ENCODE data around the gene ARIH2. TPM values are rescaled to one million over a fixed set of nuclear protein-coding genes. Genes with fewer than 3 reads are reported as not detected.
A peak's percentile ranks its signal among the peaks of the same experiment; 100 is the strongest.

Gene ARIH2
- total RNA-seq, 1 experiment from 2014 or later: 122 TPM

DNA sequence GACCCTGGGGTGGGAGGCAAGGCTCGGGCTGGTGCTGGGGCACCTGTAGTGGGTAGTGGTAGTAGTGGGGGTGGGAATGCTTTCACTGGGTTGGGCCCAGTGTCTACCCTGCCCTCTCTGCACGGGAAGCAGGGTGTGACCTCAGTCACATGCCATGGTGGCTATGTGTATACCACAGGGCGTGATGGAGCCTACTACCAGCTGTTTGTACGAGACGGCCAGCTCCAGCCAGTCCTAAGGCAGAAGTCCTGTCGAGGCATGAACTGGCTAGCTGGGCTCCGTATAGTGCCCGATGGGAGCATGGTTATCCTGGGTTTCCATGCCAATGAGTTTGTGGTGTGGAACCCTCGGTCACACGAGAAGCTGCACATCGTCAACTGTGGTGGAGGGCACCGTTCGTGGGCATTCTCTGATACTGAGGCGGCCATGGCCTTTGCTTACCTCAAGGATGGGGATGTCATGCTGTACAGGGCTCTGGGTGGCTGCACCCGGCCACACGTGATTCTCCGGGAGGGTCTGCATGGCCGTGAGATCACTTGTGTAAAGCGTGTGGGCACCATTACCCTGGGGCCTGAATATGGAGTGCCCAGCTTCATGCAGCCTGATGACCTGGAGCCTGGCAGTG, 94.6 kb downstream of the ARIH2 start:
- Mint-ChIP-seq H3K27me3 (ENCODE audit: low read depth) (no peaks in the 10 kb centered on the region), H3K27ac (no peak overlapping the region), H3K9me3 (no peaks in the 10 kb centered on the region), H3K4me1 (peaks cover 13 to 14% of the 10 kb centered on the region in 2 experiments), H3K4me3 (peak overlapping the region in 1 of 2 experiments; percentile 34; a peak in 2 of 5 replicates), H3K36me3 (ENCODE audit: insufficient read depth in 1 of 3, low read depth in 3 of 3) (peaks cover 25 to 70% (median 62%) of the 10 kb centered on the region in 3 experiments)
- no peak overlapping the region for H4K91ac ChIP-seq (ENCODE audit: insufficient read length, low read depth, low read length)
- H2BK12ac ChIP-seq (ENCODE audit: insufficient read length, low read depth, low read length): no peak overlapping the region
- no peaks in the 10 kb centered on the region for H3K79me1 ChIP-seq (ENCODE audit: insufficient read depth, low read depth, low read length, poor library complexity, severe bottlenecking)
- DNase-seq: no peak
- H3K27me3 ChIP-seq (ENCODE audit: insufficient read depth, low read length): no peaks in the 10 kb centered on the region
- H4K8ac ChIP-seq (replicated peaks; ENCODE audit: insufficient read length, low read depth, low read length): no peak overlapping the region
- TF ChIP-seq, protein P1, sequence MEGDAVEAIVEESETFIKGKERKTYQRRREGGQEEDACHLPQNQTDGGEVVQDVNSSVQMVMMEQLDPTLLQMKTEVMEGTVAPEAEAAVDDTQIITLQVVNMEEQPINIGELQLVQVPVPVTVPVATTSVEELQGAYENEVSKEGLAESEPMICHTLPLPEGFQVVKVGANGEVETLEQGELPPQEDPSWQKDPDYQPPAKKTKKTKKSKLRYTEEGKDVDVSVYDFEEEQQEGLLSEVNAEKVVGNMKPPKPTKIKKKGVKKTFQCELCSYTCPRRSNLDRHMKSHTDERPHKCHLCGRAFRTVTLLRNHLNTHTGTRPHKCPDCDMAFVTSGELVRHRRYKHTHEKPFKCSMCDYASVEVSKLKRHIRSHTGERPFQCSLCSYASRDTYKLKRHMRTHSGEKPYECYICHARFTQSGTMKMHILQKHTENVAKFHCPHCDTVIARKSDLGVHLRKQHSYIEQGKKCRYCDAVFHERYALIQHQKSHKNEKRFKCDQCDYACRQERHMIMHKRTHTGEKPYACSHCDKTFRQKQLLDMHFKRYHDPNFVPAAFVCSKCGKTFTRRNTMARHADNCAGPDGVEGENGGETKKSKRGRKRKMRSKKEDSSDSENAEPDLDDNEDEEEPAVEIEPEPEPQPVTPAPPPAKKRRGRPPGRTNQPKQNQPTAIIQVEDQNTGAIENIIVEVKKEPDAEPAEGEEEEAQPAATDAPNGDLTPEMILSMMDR (conservative IDR thresholded peaks at IDR 0.05): no peak
- no peak overlapping the region for H3K18ac ChIP-seq (ENCODE audit: insufficient read length, low read depth, low read length)
- no peak overlapping the region for H4K5ac ChIP-seq (ENCODE audit: insufficient read length, low read depth, low read length)
- H3K9ac ChIP-seq (ENCODE audit: extremely low read depth, insufficient read length, low read length): no peak overlapping the region
- no peak overlapping the region for H3T11ph ChIP-seq (ENCODE audit: low read length)
- no peak overlapping the region for H3K56ac ChIP-seq (ENCODE audit: insufficient read length, low read depth, low read length)
- no peak overlapping the region for H3K23ac ChIP-seq (ENCODE audit: insufficient read length, low read depth, low read length)
- no peak overlapping the region for H2BK15ac ChIP-seq (ENCODE audit: low read depth, low read length)
- H2AFZ ChIP-seq (ENCODE audit: low read length): no peak overlapping the region
- no peak overlapping the region for H3K27ac ChIP-seq (ENCODE audit: insufficient read length, low read depth, low read length)
- H3K23me2 ChIP-seq (ENCODE audit: insufficient read length, low read depth, low read length, poor library complexity, severe bottlenecking): peaks cover 8% of the 10 kb centered on the region
- H3K4me2 ChIP-seq (ENCODE audit: insufficient read depth, insufficient read length, low read length): no peak overlapping the region
- H2AK5ac ChIP-seq (ENCODE audit: insufficient read length, low read length): no peak overlapping the region
- H3K4me1 ChIP-seq (ENCODE audit: insufficient read depth, low read length): no peaks in the 10 kb centered on the region; the same call in 1 of the 2 replicates
- H3K9me3 ChIP-seq (ENCODE audit: control insufficient read depth, low read depth, low read length): no peaks in the 10 kb centered on the region
- no CpG with 5 or more reads among the region's 19 CpGs for WGBS (ENCODE audit: extremely low coverage, insufficient read length, low lambda C conversion rate)
- no peak overlapping the region for H2BK120ac ChIP-seq (ENCODE audit: low read depth, low read length, poor library complexity, severe bottlenecking)
- H4K20me1 ChIP-seq (ENCODE audit: control insufficient read depth, insufficient read depth, insufficient read length): no peaks in the 10 kb centered on the region
- H2BK20ac ChIP-seq (ENCODE audit: low read depth, low read length, poor library complexity, severe bottlenecking): no peak overlapping the region
- H3K14ac ChIP-seq (ENCODE audit: insufficient read depth, low read length): no peak overlapping the region
- H3K4ac ChIP-seq (ENCODE audit: low read depth, low read length): no peak overlapping the region
- no peak overlapping the region for H2BK5ac ChIP-seq (ENCODE audit: insufficient read length, low read length)
- peaks cover 7% of the 10 kb centered on the region; the same call in 1 of the 2 replicates for H3K79me2 ChIP-seq (ENCODE audit: insufficient read depth, low read length)
